HEK293 (cell line): ENCODE results near the gene NIT1.

Experiments
- BCL11B ChIP-seq: fragments of 450-650 bp; formaldehyde crosslinking; IDR thresholded peaks from 2 replicates; pipeline ENCODE4 v1.5.1; 2016; ENCODE audit warnings: low read depth, missing biosample characterization, missing genetic modification characterization
- EGR2 ChIP-seq: fragments of 450-650 bp; formaldehyde crosslinking; IDR thresholded peaks from 2 replicates; pipeline ENCODE4 v1.5.1; 2016; ENCODE audit warnings: low read depth, missing biosample characterization, missing genetic modification characterization
- FEZF1 ChIP-seq: fragments of 450-650 bp; formaldehyde crosslinking; IDR thresholded peaks from 2 replicates; pipeline ENCODE4 v1.5.1; 2016; ENCODE audit warnings: missing biosample characterization, missing genetic modification characterization
- GLI2 ChIP-seq: fragments of 450-650 bp; formaldehyde crosslinking; IDR thresholded peaks from 2 replicates; pipeline ENCODE4; 2017; ENCODE audit warnings: missing biosample characterization, missing genetic modification characterization, low read depth, borderline replicate concordance
- IKZF3 ChIP-seq: fragments of 450-650 bp; IDR thresholded peaks from 2 replicates; pipeline ENCODE4 v1.5.0; 2018; ENCODE audit warnings: missing biosample characterization, mild to moderate bottlenecking, missing genetic modification characterization, moderate library complexity
- MEIS1 ChIP-seq: sonication (generic); formaldehyde crosslinking; IDR thresholded peaks from 2 replicates; pipeline ENCODE4 v1.8.1; 2022; ENCODE audit warnings: missing genetic modification reagents, mild to moderate bottlenecking, borderline replicate concordance
- OSR2 ChIP-seq: fragments of 450-650 bp; formaldehyde crosslinking; IDR thresholded peaks from 2 replicates; pipeline ENCODE4 v1.5.1; 2016; ENCODE audit warnings: missing biosample characterization, missing genetic modification characterization
- PRDM1 ChIP-seq: fragments of 450-650 bp; formaldehyde crosslinking; IDR thresholded peaks from 2 replicates; pipeline ENCODE4; 2016; ENCODE audit warnings: missing biosample characterization, missing genetic modification characterization
- TCF7L2 ChIP-seq: IDR thresholded peaks from 2 replicates; pipeline ENCODE4 v1.6.1; 2011; ENCODE audit warnings: low read depth, mild to moderate bottlenecking, inconsistent platforms, low read length, moderate library complexity, borderline replicate concordance
- ZBTB8A ChIP-seq: fragments of 450-650 bp; formaldehyde crosslinking; IDR thresholded peaks from 2 replicates; pipeline ENCODE4 v1.5.1; 2016; ENCODE audit warnings: missing biosample characterization, missing genetic modification characterization
- ZFP3 ChIP-seq: fragments of 450-650 bp; formaldehyde crosslinking; IDR thresholded peaks from 2 replicates; pipeline ENCODE4 v1.5.1; 2016; ENCODE audit warnings: low read depth, missing biosample characterization, missing genetic modification characterization
- ZFP69B ChIP-seq: fragments of 450-650 bp; formaldehyde crosslinking; IDR thresholded peaks from 2 replicates; pipeline ENCODE4 v1.5.1; 2016; ENCODE audit warnings: missing biosample characterization, missing genetic modification characterization
- ZNF112 ChIP-seq: fragments of 450-650 bp; formaldehyde crosslinking; IDR thresholded peaks from 2 replicates; pipeline ENCODE4 v1.5.0; 2017; ENCODE audit warnings: missing biosample characterization, missing genetic modification characterization
- ZNF138 ChIP-seq: fragments of 450-650 bp; formaldehyde crosslinking; IDR thresholded peaks from 2 replicates; pipeline ENCODE4 v1.5.1; 2016; ENCODE audit warnings: missing biosample characterization, missing genetic modification characterization, borderline replicate concordance
- ZNF202 ChIP-seq: fragments of 450-650 bp; formaldehyde crosslinking; IDR thresholded peaks from 2 replicates; pipeline ENCODE4 v1.5.1; 2016; ENCODE audit warnings: missing biosample characterization, missing genetic modification characterization, borderline replicate concordance
- ZNF23 ChIP-seq: fragments of 450-650 bp; formaldehyde crosslinking; IDR thresholded peaks from 2 replicates; pipeline ENCODE4 v1.5.1; 2016; ENCODE audit warnings: missing biosample characterization, missing genetic modification characterization, borderline replicate concordance
- ZNF24 ChIP-seq: fragments of 450-650 bp; formaldehyde crosslinking; IDR thresholded peaks from 2 replicates; pipeline ENCODE4 v1.5.1; 2016; ENCODE audit warnings: missing biosample characterization, missing genetic modification characterization
- ZNF266 ChIP-seq: fragments of 450-650 bp; formaldehyde crosslinking; IDR thresholded peaks from 2 replicates; pipeline ENCODE4 v1.5.1; 2016; ENCODE audit warnings: missing biosample characterization, missing genetic modification characterization, low read depth
- ZNF501 ChIP-seq: fragments of 450-650 bp; formaldehyde crosslinking; IDR thresholded peaks from 2 replicates; pipeline ENCODE4 v1.5.1; 2016; ENCODE audit warnings: missing biosample characterization, missing genetic modification characterization
- ZNF510 ChIP-seq: fragments of 450-650 bp; formaldehyde crosslinking; IDR thresholded peaks from 2 replicates; pipeline ENCODE4 v1.5.1; 2018; ENCODE audit warnings: mild to moderate bottlenecking, missing genetic modification characterization, missing biosample characterization; ENCODE audit not compliant: insufficient replicate concordance
- ZNF514 ChIP-seq: fragments of 450-650 bp; formaldehyde crosslinking; IDR thresholded peaks from 2 replicates; pipeline ENCODE4 v1.5.1; 2016; ENCODE audit warnings: missing biosample characterization, missing genetic modification characterization
- ZNF521 ChIP-seq: fragments of 450-650 bp; formaldehyde crosslinking; IDR thresholded peaks from 2 replicates; pipeline ENCODE4 v1.5.1; 2017; ENCODE audit warnings: missing biosample characterization, mild to moderate bottlenecking, missing genetic modification characterization
- ZNF561 ChIP-seq: fragments of 450-650 bp; IDR thresholded peaks from 2 replicates; pipeline ENCODE4 v1.5.1; 2018; ENCODE audit warnings: missing biosample characterization, missing genetic modification characterization, borderline replicate concordance
- ZNF571 ChIP-seq: fragments of 450-650 bp; formaldehyde crosslinking; IDR thresholded peaks from 2 replicates; pipeline ENCODE4 v1.5.0; 2017; ENCODE audit warnings: missing biosample characterization, missing genetic modification characterization
- ZNF610 ChIP-seq: fragments of 450-650 bp; formaldehyde crosslinking; IDR thresholded peaks from 2 replicates; pipeline ENCODE4 v1.5.1; 2016; ENCODE audit warnings: missing biosample characterization, missing genetic modification characterization, borderline replicate concordance
- ZNF664 ChIP-seq: fragments of 450-650 bp; formaldehyde crosslinking; IDR thresholded peaks from 2 replicates; pipeline ENCODE4 v1.5.1; 2016; ENCODE audit warnings: missing biosample characterization, missing genetic modification characterization
- ZSCAN23 ChIP-seq: fragments of 450-650 bp; formaldehyde crosslinking; IDR thresholded peaks from 2 replicates; pipeline ENCODE4 v1.5.1; 2016; ENCODE audit warnings: missing biosample characterization, missing genetic modification characterization
- TF ChIP-seq, protein P1 (sequence below): fragments of 450-650 bp; formaldehyde crosslinking; IDR thresholded peaks from 2 replicates; pipeline ENCODE4 v1.5.1; 2017; ENCODE audit warnings: missing biosample characterization, missing genetic modification characterization
- TF ChIP-seq, protein P2 (sequence below): fragments of 450-650 bp; formaldehyde crosslinking; IDR thresholded peaks from 2 replicates; pipeline ENCODE4 v1.5.1; 2016; ENCODE audit warnings: missing biosample characterization, missing genetic modification characterization
- TF ChIP-seq, protein P3 (sequence below): fragments of 450-650 bp; formaldehyde crosslinking; IDR thresholded peaks from 2 replicates; pipeline ENCODE4 v1.5.1; 2016; ENCODE audit warnings: missing biosample characterization, missing genetic modification characterization, borderline replicate concordance
- TF ChIP-seq, protein P4 (sequence below): fragments of 450-650 bp; formaldehyde crosslinking; IDR thresholded peaks from 2 replicates; pipeline ENCODE4 v1.5.1; 2016; ENCODE audit warnings: missing biosample characterization, missing genetic modification characterization

The NIT1 gene

DNA sequence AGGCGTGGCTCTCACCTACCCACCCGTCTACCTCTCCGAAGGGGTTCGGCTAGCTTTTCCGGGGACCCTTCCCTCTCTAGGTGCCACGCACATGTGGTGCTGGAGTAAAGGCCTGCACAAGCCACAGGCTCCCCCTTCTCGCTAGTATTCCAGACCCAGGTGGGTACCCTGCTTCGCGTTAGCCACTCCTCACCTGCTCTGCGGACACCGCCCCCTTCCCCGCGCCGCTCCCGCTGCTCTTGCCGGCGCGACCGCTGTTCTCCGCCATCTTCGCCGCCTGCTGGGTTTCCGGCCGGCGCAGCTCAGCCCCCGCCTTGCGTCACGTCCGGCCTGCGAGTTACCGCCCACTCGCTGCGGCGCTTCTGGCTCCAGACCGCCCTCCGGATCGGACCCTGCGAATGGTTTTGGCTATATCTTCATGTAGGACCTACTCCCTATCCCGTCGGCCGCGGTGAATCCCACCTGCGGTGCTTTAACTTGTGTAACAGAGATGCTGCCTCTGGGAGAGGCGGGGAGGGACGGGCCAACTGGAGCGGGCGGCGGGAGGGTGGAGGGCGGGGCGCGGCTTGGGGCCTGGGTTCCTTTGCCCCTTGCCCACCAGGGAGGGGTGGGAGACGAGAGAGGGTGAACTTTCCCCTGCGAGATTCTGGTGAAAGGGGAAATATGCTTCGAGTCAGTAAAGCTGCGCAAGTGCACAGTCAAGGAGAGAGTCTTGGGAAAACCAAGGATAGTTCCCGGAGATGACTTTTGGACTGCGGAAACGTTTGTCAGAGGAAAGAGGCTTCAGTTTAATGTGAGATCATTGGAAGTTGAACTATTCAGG, at the start of gene NIT1, which contains the start of gene PFDN2 (continued):
- TF ChIP-seq ZBTB8A (tag by site-specific recombination) (no peak; the same call in 1 of the 2 replicates), FEZF1 (tag by site-specific recombination) (peak; percentile 32; the same call in 1 of the 2 replicates), PRDM1 (tag by site-specific recombination) (peak; percentile 92), ZNF571 (no peak), ZNF521 (tag by site-specific recombination) (no peak), ZNF112 (tag by site-specific recombination) (no peak), TCF7L2 (no peak), EGR2 (peak; percentile 84), BCL11B (no peak), ZSCAN23 (tag by site-specific recombination) (0 out of 2 replicates have a peak, but pooled peaks have one; percentile 20), ZNF510 (tag by site-specific recombination) (no peak), ZNF23 (tag by site-specific recombination) (no peak), ZNF138 (tag by site-specific recombination) (no peak), ZNF501 (tag by site-specific recombination) (peak; percentile 87), ZNF514 (tag by site-specific recombination) (no peak), ZNF24 (tag by site-specific recombination) (peak; percentile 60; the same call in 1 of the 2 replicates), ZNF561 (tag by site-specific recombination) (no peak), MEIS1 (CRISPR knock-in tag) (no peak), ZNF202 (tag by site-specific recombination) (no peak), OSR2 (tag by site-specific recombination) (no peak), ZFP69B (tag by site-specific recombination) (0 out of 2 replicates have a peak, but pooled peaks have one; percentile 9), ZFP3 (tag by site-specific recombination) (no peak), GLI2 (tag by site-specific recombination) (no peak), ZNF664 (tag by site-specific recombination) (no peak), ZNF610 (tag by site-specific recombination) (peak; percentile 98), ZNF266 (no peak), IKZF3 (no peak)
- TF ChIP-seq, protein P1, sequence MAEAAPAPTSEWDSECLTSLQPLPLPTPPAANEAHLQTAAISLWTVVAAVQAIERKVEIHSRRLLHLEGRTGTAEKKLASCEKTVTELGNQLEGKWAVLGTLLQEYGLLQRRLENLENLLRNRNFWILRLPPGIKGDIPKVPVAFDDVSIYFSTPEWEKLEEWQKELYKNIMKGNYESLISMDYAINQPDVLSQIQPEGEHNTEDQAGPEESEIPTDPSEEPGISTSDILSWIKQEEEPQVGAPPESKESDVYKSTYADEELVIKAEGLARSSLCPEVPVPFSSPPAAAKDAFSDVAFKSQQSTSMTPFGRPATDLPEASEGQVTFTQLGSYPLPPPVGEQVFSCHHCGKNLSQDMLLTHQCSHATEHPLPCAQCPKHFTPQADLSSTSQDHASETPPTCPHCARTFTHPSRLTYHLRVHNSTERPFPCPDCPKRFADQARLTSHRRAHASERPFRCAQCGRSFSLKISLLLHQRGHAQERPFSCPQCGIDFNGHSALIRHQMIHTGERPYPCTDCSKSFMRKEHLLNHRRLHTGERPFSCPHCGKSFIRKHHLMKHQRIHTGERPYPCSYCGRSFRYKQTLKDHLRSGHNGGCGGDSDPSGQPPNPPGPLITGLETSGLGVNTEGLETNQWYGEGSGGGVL (tag by site-specific recombination): no peak; the same call in 1 of the 2 replicates
- TF ChIP-seq, protein P2, sequence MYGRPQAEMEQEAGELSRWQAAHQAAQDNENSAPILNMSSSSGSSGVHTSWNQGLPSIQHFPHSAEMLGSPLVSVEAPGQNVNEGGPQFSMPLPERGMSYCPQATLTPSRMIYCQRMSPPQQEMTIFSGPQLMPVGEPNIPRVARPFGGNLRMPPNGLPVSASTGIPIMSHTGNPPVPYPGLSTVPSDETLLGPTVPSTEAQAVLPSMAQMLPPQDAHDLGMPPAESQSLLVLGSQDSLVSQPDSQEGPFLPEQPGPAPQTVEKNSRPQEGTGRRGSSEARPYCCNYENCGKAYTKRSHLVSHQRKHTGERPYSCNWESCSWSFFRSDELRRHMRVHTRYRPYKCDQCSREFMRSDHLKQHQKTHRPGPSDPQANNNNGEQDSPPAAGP (tag by site-specific recombination): peak; percentile 69; the same call in 1 of the 2 replicates
- TF ChIP-seq, protein P3, sequence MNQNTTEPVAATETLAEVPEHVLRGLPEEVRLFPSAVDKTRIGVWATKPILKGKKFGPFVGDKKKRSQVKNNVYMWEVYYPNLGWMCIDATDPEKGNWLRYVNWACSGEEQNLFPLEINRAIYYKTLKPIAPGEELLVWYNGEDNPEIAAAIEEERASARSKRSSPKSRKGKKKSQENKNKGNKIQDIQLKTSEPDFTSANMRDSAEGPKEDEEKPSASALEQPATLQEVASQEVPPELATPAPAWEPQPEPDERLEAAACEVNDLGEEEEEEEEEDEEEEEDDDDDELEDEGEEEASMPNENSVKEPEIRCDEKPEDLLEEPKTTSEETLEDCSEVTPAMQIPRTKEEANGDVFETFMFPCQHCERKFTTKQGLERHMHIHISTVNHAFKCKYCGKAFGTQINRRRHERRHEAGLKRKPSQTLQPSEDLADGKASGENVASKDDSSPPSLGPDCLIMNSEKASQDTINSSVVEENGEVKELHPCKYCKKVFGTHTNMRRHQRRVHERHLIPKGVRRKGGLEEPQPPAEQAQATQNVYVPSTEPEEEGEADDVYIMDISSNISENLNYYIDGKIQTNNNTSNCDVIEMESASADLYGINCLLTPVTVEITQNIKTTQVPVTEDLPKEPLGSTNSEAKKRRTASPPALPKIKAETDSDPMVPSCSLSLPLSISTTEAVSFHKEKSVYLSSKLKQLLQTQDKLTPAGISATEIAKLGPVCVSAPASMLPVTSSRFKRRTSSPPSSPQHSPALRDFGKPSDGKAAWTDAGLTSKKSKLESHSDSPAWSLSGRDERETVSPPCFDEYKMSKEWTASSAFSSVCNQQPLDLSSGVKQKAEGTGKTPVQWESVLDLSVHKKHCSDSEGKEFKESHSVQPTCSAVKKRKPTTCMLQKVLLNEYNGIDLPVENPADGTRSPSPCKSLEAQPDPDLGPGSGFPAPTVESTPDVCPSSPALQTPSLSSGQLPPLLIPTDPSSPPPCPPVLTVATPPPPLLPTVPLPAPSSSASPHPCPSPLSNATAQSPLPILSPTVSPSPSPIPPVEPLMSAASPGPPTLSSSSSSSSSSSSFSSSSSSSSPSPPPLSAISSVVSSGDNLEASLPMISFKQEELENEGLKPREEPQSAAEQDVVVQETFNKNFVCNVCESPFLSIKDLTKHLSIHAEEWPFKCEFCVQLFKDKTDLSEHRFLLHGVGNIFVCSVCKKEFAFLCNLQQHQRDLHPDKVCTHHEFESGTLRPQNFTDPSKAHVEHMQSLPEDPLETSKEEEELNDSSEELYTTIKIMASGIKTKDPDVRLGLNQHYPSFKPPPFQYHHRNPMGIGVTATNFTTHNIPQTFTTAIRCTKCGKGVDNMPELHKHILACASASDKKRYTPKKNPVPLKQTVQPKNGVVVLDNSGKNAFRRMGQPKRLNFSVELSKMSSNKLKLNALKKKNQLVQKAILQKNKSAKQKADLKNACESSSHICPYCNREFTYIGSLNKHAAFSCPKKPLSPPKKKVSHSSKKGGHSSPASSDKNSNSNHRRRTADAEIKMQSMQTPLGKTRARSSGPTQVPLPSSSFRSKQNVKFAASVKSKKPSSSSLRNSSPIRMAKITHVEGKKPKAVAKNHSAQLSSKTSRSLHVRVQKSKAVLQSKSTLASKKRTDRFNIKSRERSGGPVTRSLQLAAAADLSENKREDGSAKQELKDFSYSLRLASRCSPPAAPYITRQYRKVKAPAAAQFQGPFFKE (tag by site-specific recombination): no peak
- TF ChIP-seq, protein P4, sequence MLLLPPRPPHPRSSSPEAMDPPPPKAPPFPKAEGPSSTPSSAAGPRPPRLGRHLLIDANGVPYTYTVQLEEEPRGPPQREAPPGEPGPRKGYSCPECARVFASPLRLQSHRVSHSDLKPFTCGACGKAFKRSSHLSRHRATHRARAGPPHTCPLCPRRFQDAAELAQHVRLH (tag by site-specific recombination): peak; percentile 97
